Frontal cortex (tissue), 4 donors: ENCODE results near the gene MAP1LC3B2. TPM values are rescaled to one million over a fixed set of nuclear protein-coding genes. Genes with fewer than 3 reads are reported as not detected.
A peak's percentile ranks its signal among the peaks of the same experiment; 100 is the strongest.

ENCODE experiments used
- DNase-seq, 2 donors: peaks; one replicate each; pipeline ENCODE4 v3.0.0; 2012; ENCODE audit warnings: low spot score in 2 of 2
- FAIRE-seq: peaks from 2 replicates; lab custom pipeline; 2012; peaks lifted over from hg19 to GRCh38; lab: Jason Lieb, UNC
- total RNA-seq: library from RNA; depleted of rRNA; stranded (reverse); fragments of >200 nt; gene quantifications from one replicate; pipeline ENCODE4 v1.2.3, GENCODE V29; 2014
- donor health status: control.
- donor health status: control.
- donor health status: control.

Gene MAP1LC3B2
- total RNA-seq, 1 donor from 2014 or later = 0.82 TPM

DNA sequence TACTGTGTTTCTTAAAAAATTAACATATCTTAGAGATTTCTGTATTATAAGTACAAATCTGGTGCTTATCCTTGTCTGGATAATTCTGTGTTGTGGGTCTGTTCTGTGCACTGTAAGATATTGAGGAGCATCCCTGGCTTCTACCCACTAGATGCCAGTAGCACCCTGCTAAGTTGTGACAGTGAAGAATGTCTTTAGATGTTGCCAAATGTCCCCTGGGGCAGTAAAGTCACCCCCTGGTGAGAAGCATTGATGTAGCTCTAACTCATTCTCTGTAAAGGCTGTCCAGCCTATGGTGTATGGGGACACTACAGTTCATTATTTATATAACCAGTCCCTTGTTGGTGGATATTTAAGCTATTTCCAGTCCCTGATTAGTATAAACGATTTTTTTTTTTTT is 31.4 kb downstream of the MAP1LC3B2 start:
- DNase-seq (no peak), FAIRE-seq (no peak)

GRCh38 chr12:116591855-116592637 is 32.9 kb downstream of the MAP1LC3B2 start:
- no peak for FAIRE-seq
- no peak for DNase-seq

DNA sequence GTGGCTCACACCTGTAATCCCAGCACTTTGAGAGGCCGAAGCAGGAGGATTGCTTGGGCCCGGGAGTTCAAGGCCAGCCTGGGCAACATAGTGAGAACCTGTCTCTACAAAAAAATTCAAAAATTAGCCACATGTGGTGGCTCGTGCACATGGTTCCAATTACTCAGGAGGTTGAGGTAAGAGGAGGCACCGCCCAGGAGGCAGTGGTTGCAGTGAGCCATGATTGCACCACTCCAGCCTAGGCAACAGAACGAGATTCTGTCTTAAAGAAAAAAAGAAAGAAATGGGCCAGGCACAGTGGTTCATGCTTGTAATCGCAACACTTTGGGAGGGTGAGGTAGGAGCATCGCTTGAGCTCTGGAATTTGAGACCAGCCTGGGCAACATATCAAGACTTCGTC is 33.5 kb downstream of the MAP1LC3B2 start:
- FAIRE-seq (no peak), DNase-seq (no peak)

- FAIRE-seq (no peak), DNase-seq (no peak)
Measured at GRCh38 chr12:116594325-116595038, 35.3 kb downstream of the MAP1LC3B2 start.

GRCh38 chr12:116595186-116595585 is 36.0 kb downstream of the MAP1LC3B2 start:
- DNase-seq (no peak), FAIRE-seq (no peak)

DNA sequence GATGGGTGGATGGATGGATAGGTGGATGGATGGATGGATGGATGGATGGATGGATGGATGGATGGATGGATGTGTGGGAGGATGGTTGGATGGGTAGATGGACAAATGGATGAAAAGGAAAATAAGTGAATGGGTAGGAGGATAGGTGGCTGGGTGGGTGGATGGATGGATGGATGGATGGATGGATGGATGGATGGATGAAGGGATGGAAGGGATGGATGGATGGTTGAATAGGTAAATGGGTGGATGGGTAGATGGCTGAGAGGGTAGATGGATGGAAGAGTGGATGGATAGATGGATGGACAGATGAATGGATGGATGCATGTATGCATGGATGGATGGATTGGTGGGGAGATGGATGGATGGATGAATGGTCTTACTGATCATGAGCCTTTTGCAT is 36.5 kb downstream of the MAP1LC3B2 start:
- DNase-seq = no peak
- no peak for FAIRE-seq

DNA sequence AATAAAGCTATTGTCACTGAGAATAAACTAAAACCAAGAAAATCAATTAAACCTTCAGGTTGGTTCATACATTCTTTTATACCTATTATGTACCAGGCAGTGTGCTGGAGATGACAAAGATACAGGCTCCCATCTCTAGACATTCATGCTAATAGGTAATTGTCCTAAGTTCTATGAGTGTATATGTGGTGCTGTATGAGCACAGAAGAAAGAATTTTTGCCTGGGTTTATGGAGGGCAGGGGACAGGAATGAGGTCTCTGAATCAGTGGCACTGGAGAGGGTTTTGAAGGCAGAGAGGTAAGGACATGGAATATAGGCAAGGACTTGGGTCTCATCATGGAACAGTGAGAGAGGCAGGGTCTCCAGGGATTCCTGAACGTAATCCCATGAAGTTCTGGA is 38.7 kb downstream of the MAP1LC3B2 start:
- DNase-seq (no peak), FAIRE-seq (no peak)

DNA sequence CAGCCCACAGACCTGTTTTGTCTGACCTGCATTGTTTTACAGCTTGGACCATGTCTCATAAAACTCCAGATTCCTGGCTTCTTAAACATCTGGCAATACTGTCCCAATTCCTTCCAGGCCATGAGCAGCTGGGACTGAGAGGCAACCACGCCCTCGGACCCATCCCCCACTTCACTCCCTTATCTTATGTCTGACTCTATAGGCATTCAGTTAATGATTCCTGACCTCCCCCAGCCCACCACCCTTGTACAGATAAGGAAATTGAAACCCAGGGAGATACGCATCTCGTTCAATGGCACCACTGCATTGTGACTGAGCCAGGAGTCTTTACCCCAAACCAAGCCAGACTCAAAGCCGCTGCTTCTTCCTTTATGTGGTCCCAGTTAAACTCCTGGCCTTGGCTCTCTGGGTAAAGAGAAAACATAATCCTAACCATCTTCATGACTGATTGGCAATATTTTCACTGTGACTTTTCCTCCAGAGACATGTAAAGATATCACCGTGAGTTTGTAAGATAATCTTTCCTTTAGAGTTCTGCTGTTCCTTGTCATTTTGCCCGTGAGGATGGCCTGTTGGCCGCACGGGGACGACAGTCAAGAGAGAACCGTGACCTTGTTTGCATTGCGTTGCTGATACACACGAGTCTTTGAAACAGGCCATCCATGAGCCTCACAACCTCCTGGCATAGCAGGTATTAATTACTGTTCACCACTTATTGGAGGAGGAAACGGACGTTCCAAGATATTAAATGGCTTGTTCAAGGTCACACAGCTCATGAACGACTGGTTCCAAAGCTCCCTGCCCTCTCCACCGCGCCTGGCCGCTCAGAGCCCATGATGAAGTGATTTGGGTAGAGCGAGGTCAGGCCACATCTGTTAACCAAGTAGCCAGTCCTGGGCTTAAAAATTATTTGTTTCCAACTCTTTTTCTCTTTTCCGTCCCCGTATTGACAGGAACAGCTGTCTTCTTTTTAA is 39.4 kb downstream of the MAP1LC3B2 start:
- FAIRE-seq (no peak), DNase-seq (no peak)

- DNase-seq (peak; percentile 34 to 73), FAIRE-seq (no peak)
Measured at GRCh38 chr12:116599285-116600136, 40.3 kb downstream of the MAP1LC3B2 start.

DNA sequence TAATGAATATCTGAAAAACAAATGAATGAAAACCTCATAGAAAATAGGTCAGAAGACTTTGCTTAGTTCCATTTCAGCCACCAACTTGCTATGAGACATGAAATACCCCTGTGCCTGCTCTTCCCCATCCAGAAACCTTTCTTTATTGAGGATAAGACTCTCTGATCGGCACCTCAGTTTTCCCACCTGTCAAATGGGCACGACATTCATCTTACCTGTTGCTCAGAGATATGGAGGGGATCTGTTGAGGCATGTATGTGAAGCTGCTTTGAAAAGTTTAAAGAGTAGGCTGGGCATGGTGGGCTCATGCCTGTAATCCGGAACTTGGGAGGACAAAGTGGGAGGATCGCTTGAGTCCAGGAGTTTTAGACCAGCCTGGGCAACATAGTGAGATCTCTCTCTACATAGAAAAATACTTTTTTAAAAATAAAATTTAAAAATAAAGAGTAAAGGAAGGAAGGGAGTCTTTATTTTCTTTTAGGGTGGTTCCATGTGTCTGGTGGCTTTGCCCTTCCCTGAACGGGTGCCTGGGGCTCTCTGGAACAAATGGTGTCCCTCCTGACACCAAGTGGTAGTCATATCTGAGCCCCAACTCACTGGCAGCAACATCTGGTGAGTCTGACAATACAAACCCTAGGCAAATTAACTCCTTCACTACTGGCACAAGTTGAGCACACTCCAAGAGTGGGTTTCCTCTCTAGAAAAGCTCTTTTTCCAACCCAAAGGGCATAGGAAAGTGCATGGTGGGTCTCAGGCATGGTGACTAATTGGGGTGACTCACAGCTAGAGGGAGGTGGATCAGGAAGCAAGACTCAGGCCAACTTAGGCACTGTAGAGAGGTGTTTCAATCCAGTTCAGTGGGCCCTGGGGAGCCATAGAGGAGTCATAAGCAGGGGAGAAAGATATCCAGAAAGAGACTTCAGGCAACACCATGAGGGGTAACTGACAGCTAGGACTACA is 42.1 kb downstream of the MAP1LC3B2 start:
- FAIRE-seq (no peak), DNase-seq (no peak)

GRCh38 chr12:116601933-116602810 is 43.0 kb downstream of the MAP1LC3B2 start:
- no peak for DNase-seq

GRCh38 chr12:116603546-116604177 is 44.5 kb downstream of the MAP1LC3B2 start:
- DNase-seq (no peak), FAIRE-seq (no peak)

More at GRCh38 chr12:116601933-116602810, 43.0 kb downstream of the MAP1LC3B2 start:
- no peak for FAIRE-seq

GRCh38 chr12:116604178-116604895 is 45.2 kb downstream of the MAP1LC3B2 start:
- FAIRE-seq (no peak), DNase-seq (no peak)

DNA sequence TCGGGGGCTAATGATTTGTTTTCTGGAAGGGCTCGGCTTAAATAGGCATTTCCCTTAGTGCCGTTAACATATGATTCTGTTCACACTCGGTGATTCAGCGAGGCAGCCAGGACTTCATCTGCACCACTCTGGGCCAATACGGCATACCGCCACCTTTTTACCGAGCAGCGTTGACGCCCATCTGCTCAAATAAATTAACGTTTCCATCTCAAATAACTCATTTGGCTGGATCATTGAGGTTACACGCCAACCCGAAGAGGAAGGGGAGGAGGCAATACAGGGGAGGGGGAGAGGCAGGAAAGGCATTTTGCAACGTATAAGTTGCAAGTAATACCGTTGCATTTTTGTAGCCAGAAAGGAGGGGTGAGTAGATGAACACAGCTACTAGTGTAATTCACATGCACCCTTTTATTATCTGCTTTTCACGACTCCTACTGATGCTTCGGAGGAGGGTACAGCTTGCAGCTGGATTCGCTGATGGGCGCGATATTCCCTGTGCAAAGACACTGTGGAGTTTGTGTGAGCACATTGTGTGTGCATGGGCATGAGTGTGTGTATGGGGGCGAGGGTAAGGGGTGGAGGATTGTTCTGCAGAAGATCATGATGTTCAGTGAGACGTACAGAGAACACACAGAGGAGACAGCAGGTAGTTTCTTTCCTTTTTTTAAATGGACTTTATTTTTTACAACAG is 45.9 kb downstream of the MAP1LC3B2 start:
- DNase-seq (no peak), FAIRE-seq (no peak)

DNA sequence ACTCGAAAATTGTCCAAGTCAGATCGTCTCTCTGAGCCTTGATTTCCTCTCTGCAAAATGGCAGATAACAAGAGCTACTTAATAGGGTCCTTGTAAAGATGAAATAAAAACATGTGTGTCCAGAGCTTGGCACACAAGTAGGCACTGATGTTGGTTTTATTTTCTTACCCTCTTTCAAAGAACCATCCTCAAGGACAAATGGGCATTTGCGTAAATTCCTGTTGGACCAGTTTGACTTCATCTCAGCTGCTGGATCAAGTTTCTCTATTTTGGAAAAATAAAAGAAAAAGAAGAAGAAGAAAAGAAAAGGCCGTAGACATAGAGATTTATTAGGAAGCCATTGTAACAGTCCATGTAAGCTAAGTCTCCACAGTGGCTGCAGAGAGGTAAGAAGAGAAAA is 47.2 kb downstream of the MAP1LC3B2 start:
- no peak for FAIRE-seq
- DNase-seq = no peak

GRCh38 chr12:116607039-116607438 is 47.9 kb downstream of the MAP1LC3B2 start:
- FAIRE-seq (no peak), DNase-seq (no peak)
